ENCODE data around the gene WDR18. TPM values are rescaled to one million over a fixed set of nuclear protein-coding genes. Genes with fewer than 3 reads are reported as not detected.

The WDR18 gene
- total RNA-seq, 1 experiment from 2014 or later, result 94.7 TPM

DNA sequence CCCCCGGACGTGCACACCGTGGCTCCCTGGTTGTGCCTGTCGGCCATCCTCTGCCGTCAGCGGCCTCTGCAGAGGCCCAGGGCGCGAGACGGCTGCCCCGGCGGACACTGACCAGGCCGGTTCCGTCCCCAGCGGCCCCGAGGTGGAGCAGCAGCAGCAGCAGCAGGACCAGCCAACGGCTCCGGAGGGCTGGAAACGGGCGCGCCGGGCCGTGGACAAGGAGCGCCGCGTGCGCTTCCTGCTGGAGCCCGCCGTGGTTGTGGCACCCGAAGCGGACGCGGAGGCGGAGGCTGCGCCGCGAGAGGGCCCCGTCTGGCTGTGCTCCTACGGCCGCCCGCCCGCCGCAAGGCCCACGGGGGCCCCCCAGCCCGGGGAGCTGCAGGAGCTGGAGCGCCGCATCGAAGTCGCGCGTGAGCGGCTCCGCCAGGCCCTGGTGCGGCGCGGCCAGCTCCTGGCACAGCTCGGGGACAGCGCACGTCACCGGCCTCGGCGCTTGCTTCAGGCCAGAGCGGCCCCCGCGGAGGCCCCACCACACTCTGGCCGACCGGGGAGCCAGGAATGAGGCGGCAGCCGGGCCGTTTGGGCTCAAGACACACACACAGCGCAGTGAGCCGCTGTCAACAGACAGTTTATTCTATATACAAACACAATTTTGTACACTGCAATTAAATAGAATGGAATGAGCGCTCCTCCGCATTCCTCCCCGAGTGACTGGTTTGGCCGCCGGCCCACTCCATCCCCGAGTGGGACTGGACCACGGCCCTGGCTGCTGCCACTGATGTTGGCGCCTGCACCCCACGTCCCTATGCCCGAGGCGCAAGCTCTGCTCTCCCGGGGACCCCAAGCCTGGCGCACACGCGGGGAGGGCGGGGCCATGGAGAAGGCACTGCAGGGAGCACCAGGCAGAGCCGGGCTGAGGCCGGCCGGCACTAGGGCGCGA, 25.2 kb downstream of the WDR18 start:
- no peak overlapping the region for H3K9ac ChIP-seq (ENCODE audit: extremely low read depth, insufficient read length, low read length)
- H3K9me3 Mint-ChIP-seq, result no peaks in the 10 kb centered on the region
- no peak overlapping the region for H3K27ac ChIP-seq (ENCODE audit: insufficient read length, low read depth, low read length)
- no peaks in the 10 kb centered on the region for H3K27me3 ChIP-seq (ENCODE audit: insufficient read depth, low read length)
- H3K79me1 ChIP-seq (ENCODE audit: insufficient read depth, low read depth, low read length, poor library complexity, severe bottlenecking), result no peaks in the 10 kb centered on the region
- no peak overlapping the region for H3K56ac ChIP-seq (ENCODE audit: insufficient read length, low read depth, low read length)
- H3K23ac ChIP-seq (ENCODE audit: insufficient read length, low read depth, low read length), result no peak overlapping the region
- no peak overlapping the region for H2BK120ac ChIP-seq (ENCODE audit: low read depth, low read length, poor library complexity, severe bottlenecking)
- H3T11ph ChIP-seq (ENCODE audit: low read length), result no peak overlapping the region
- H2BK5ac ChIP-seq (ENCODE audit: insufficient read length, low read length), result no peak overlapping the region
- no peak overlapping the region for H3K4me2 ChIP-seq (ENCODE audit: insufficient read depth, insufficient read length, low read length)
- H3K79me2 ChIP-seq (ENCODE audit: insufficient read depth, low read length), result no peaks in the 10 kb centered on the region
- no peak overlapping the region for H2AK5ac ChIP-seq (ENCODE audit: insufficient read length, low read length)
- H3K27me3 Mint-ChIP-seq (ENCODE audit: low read depth), result peaks cover 2% of the 10 kb centered on the region; the same call in 1 of the 2 replicates
- no peaks in the 10 kb centered on the region for H3K23me2 ChIP-seq (ENCODE audit: insufficient read length, low read depth, low read length, poor library complexity, severe bottlenecking)
- H3K27ac Mint-ChIP-seq, result peak overlapping the region in 1 of 3 experiments; percentile 80; a peak in 1 of 7 replicates
- no peak overlapping the region for H3K4ac ChIP-seq (ENCODE audit: low read depth, low read length)
- no peak overlapping the region for H3K4me3 Mint-ChIP-seq
- H2BK20ac ChIP-seq (ENCODE audit: low read depth, low read length, poor library complexity, severe bottlenecking), result no peak overlapping the region
- no peaks in the 10 kb centered on the region for H3K9me3 ChIP-seq (ENCODE audit: control insufficient read depth, low read depth, low read length)
- no peak overlapping the region for H2AFZ ChIP-seq (ENCODE audit: low read length)
- peaks cover 2 to 24% (median 23%) of the 10 kb centered on the region in 3 experiments; a peak in 6 of 7 replicates for H3K36me3 Mint-ChIP-seq (ENCODE audit: insufficient read depth in 1 of 3, low read depth in 3 of 3)
- no CpG with 5 or more reads among the region's 92 CpGs for WGBS (ENCODE audit: extremely low coverage, insufficient read length, low lambda C conversion rate)
- no peak overlapping the region for H4K8ac ChIP-seq (replicated peaks; ENCODE audit: insufficient read length, low read depth, low read length)
- TF ChIP-seq, protein P1, sequence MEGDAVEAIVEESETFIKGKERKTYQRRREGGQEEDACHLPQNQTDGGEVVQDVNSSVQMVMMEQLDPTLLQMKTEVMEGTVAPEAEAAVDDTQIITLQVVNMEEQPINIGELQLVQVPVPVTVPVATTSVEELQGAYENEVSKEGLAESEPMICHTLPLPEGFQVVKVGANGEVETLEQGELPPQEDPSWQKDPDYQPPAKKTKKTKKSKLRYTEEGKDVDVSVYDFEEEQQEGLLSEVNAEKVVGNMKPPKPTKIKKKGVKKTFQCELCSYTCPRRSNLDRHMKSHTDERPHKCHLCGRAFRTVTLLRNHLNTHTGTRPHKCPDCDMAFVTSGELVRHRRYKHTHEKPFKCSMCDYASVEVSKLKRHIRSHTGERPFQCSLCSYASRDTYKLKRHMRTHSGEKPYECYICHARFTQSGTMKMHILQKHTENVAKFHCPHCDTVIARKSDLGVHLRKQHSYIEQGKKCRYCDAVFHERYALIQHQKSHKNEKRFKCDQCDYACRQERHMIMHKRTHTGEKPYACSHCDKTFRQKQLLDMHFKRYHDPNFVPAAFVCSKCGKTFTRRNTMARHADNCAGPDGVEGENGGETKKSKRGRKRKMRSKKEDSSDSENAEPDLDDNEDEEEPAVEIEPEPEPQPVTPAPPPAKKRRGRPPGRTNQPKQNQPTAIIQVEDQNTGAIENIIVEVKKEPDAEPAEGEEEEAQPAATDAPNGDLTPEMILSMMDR (conservative IDR thresholded peaks at IDR 0.05), result no peak
- no peak overlapping the region for H4K91ac ChIP-seq (ENCODE audit: insufficient read length, low read depth, low read length)
- H3K18ac ChIP-seq (ENCODE audit: insufficient read length, low read depth, low read length), result no peak overlapping the region
- H4K20me1 ChIP-seq (ENCODE audit: control insufficient read depth, insufficient read depth, insufficient read length), result no peaks in the 10 kb centered on the region
- no peak overlapping the region for H3K14ac ChIP-seq (ENCODE audit: insufficient read depth, low read length)
- H2BK12ac ChIP-seq (ENCODE audit: insufficient read length, low read depth, low read length), result no peak overlapping the region
- H3K4me1 ChIP-seq (ENCODE audit: insufficient read depth, low read length), result no peaks in the 10 kb centered on the region
- no peak for DNase-seq
- H2BK15ac ChIP-seq (ENCODE audit: low read depth, low read length), result no peak overlapping the region
- H3K4me1 Mint-ChIP-seq, result no peaks in the 10 kb centered on the region
- H4K5ac ChIP-seq (ENCODE audit: insufficient read length, low read depth, low read length), result no peak overlapping the region

Measured in H9 (cell line).